Activated CD4-positive, alpha-beta T cell treated with anti-CD3 and anti-CD28 coated beads, Interleukin-2, Interleukin-6, amounts not matched to agents 100 ng/mL and 50 ng/mL, durations not matched to agents 16 hours and 8 hours (primary cell): ENCODE measurements around the gene GYS1.

ENCODE experiments used
- DNase-seq: peaks from one replicate; pipeline ENCODE4 v3.0.0-alpha.2; 2020

Gene GYS1

GRCh38 chr19:48962849-48963165 is 30.3 kb downstream of the GYS1 start:
- no peak for DNase-seq

- peak; percentile 61 for DNase-seq
Observed at GRCh38 chr19:48962029-48962848, 30.9 kb downstream of the GYS1 start.

GRCh38 chr19:48961673-48962028 is 31.5 kb downstream of the GYS1 start:
- no peak for DNase-seq

GRCh38 chr19:48961051-48961649 is 32.0 kb downstream of the GYS1 start:
- no peak for DNase-seq

GRCh38 chr19:48959341-48960239 is 33.5 kb downstream of the GYS1 start:
- no peak for DNase-seq

GRCh38 chr19:48958006-48958405 is 35.1 kb downstream of the GYS1 start:
- DNase-seq, result no peak

- no peak for DNase-seq
Observed at GRCh38 chr19:48955308-48955958, 37.7 kb downstream of the GYS1 start.

- peak; percentile 98 for DNase-seq
Observed at GRCh38 chr19:48954595-48955307, 38.4 kb downstream of the GYS1 start, which contains the start of gene BAX. Gene BAX (plus strand): TSS chr19:48954875. CDS start chr19:48954929, 54 bp downstream.

- no peak for DNase-seq
Observed at GRCh38 chr19:48953990-48954594, 39.0 kb downstream of the GYS1 start.

- DNase-seq, result no peak
Observed at GRCh38 chr19:48953141-48953540, 40.0 kb downstream of the GYS1 start.

GRCh38 chr19:48950830-48951519 is 42.1 kb downstream of the GYS1 start:
- no peak for DNase-seq

- DNase-seq, result no peak
Observed at GRCh38 chr19:48950159-48950558, 43.0 kb downstream of the GYS1 start.

GRCh38 chr19:48947258-48947542 is 45.9 kb downstream of the GYS1 start:
- no peak for DNase-seq

GRCh38 chr19:48946463-48947257 is 46.4 kb downstream of the GYS1 start:
- DNase-seq, result no peak

- no peak for DNase-seq
Observed at GRCh38 chr19:48945817-48946216, 47.3 kb downstream of the GYS1 start.

- DNase-seq, result no peak
Observed at GRCh38 chr19:48945415-48945814, 47.7 kb downstream of the GYS1 start.

- no peak for DNase-seq
Observed at GRCh38 chr19:48943081-48943480, 50.0 kb downstream of the GYS1 start.

GRCh38 chr19:48940902-48941301 is 52.2 kb downstream of the GYS1 start:
- DNase-seq, result no peak

GRCh38 chr19:48938256-48938655 is 54.9 kb downstream of the GYS1 start:
- DNase-seq, result no peak

- DNase-seq, result no peak
Observed at GRCh38 chr19:48935864-48936263, 57.2 kb downstream of the GYS1 start.

GRCh38 chr19:48934837-48935236 is 58.3 kb downstream of the GYS1 start:
- DNase-seq, result no peak
